K562 (cell line): ENCODE data around the gene GTF3C1. TPM values are rescaled to one million over a fixed set of nuclear protein-coding genes. Genes with fewer than 3 reads are reported as not detected.

ENCODE experiments used
- ATF1 ChIP-seq, 2 experiments: fragments of 450-650 bp in 1 of 2; IDR thresholded peaks; 2 replicates each; pipeline ENCODE4 v1.6.1; 2016; ENCODE audit warnings: missing compliant biosample characterization in 1 of 2, missing genetic modification characterization in 1 of 2
- BRF1 ChIP-seq: IDR thresholded peaks from 3 replicates; pipeline ENCODE4 v1.6.1; 2011; ENCODE audit warnings: borderline replicate concordance, mild to moderate bottlenecking; ENCODE audit not compliant: insufficient read length; ENCODE audit errors: extremely low read depth
- C11orf30 ChIP-seq: fragments of 450-650 bp; IDR thresholded peaks from 2 replicates; pipeline ENCODE4 v1.6.1; 2016; ENCODE audit warnings: low read depth, mild to moderate bottlenecking
- CHAMP1 ChIP-seq: fragments of 450-650 bp; IDR thresholded peaks from 2 replicates; pipeline ENCODE4 v1.6.1; 2016; ENCODE audit warnings: mild to moderate bottlenecking
- CREB1 ChIP-seq, 2 experiments: sonication (generic) in 1 of 2; formaldehyde crosslinking in 1 of 2; IDR thresholded peaks; 2 replicates each; pipeline versions ENCODE4 v1.6.1 to v1.8.0; 2012 to 2022; ENCODE audit warnings: inconsistent platforms in 1 of 2, mild to moderate bottlenecking in 1 of 2, missing genetic modification reagents in 1 of 2, moderate library complexity in 1 of 2
- DACH1 ChIP-seq: fragments of 450-650 bp; IDR thresholded peaks from 2 replicates; pipeline ENCODE4 v1.6.1; 2018; ENCODE audit not compliant: partially characterized antibody
- FOS ChIP-seq: IDR thresholded peaks from 3 replicates; pipeline ENCODE4 v1.6.1; 2011; ENCODE audit not compliant: insufficient read length; ENCODE audit errors: extremely low read depth
- GTF2E2 ChIP-seq: fragments of 200-800 bp; sonication (Bioruptor generic); IDR thresholded peaks from 2 replicates; pipeline ENCODE4 v1.6.1; 2016; ENCODE audit warnings: missing genetic modification characterization, missing compliant biosample characterization
- IRF1 ChIP-seq: sonication (generic); formaldehyde crosslinking; IDR thresholded peaks from 2 replicates; pipeline ENCODE4 v1.8.0; 2022; ENCODE audit warnings: missing genetic modification reagents, mild to moderate bottlenecking, borderline replicate concordance
- L3MBTL2 ChIP-seq: fragments of 450-650 bp; IDR thresholded peaks from 2 replicates; pipeline ENCODE4 v1.6.1; 2016; ENCODE audit warnings: mild to moderate bottlenecking, moderate library complexity
- MECOM ChIP-seq: fragments of 250-450 bp; sonication (Bioruptor Pico); IDR thresholded peaks from 2 replicates; pipeline ENCODE4 v1.8.0; 2022; ENCODE audit warnings: inconsistent platforms
- MEIS2 ChIP-seq: fragments of 450-650 bp; IDR thresholded peaks from 2 replicates; pipeline ENCODE4 v1.6.1; 2014; ENCODE audit warnings: mild to moderate bottlenecking; ENCODE audit not compliant: partially characterized antibody
- NFIX ChIP-seq: fragments of 250-450 bp; sonication (Bioruptor Pico); IDR thresholded peaks from 2 replicates; pipeline ENCODE4 v1.4.0; 2020; ENCODE audit warnings: low read depth, mild to moderate bottlenecking, moderate library complexity
- POLR2AphosphoS2 ChIP-seq: IDR thresholded peaks from 2 replicates; pipeline ENCODE4 v1.6.1; 2012; ENCODE audit warnings: low read length, improper control_type of control experiment
- RBM15 ChIP-seq: fragments of 200-400 bp; formaldehyde crosslinking; IDR thresholded peaks from 2 replicates; pipeline ENCODE4 v1.6.1; 2018; ENCODE audit warnings: mild to moderate bottlenecking, low read length, moderate library complexity; ENCODE audit not compliant: insufficient read depth
- RCOR1 ChIP-seq, 2 experiments: IDR thresholded peaks; 2 replicates each; pipeline ENCODE4 v1.6.1; 2012; ENCODE audit warnings: low read depth in 2 of 2, low read length in 2 of 2, borderline replicate concordance in 1 of 2, improper control_type of control experiment in 1 of 2
- SLC30A9 ChIP-seq: fragments of 250-450 bp; sonication (Bioruptor Pico); IDR thresholded peaks from 2 replicates; pipeline ENCODE4 v1.8.0; 2022; ENCODE audit warnings: mild to moderate bottlenecking, moderate library complexity
- SRSF3 ChIP-seq: fragments of 200-400 bp; formaldehyde crosslinking; IDR thresholded peaks from 2 replicates; pipeline ENCODE4 v1.6.1; 2016; ENCODE audit warnings: mild to moderate bottlenecking, low read length, moderate library complexity; ENCODE audit not compliant: insufficient read depth
- YBX1 ChIP-seq: fragments of 450-650 bp; IDR thresholded peaks from 2 replicates; pipeline ENCODE4 v1.7.1; 2016; ENCODE audit warnings: mild to moderate bottlenecking
- ZKSCAN8 ChIP-seq: fragments of 200-800 bp; sonication (Bioruptor generic); IDR thresholded peaks from 2 replicates; pipeline ENCODE4 v1.6.1; 2016; ENCODE audit warnings: missing genetic modification characterization, missing compliant biosample characterization
- ZNF124 ChIP-seq: sonication (generic); formaldehyde crosslinking; IDR thresholded peaks from 2 replicates; pipeline ENCODE4 v1.8.1; 2022; ENCODE audit warnings: missing genetic modification reagents
- ZNF217 ChIP-seq: sonication (generic); formaldehyde crosslinking; IDR thresholded peaks from 2 replicates; pipeline ENCODE4 v1.8.0; 2022; ENCODE audit warnings: mild to moderate bottlenecking, missing genetic modification reagents
- ZNF354B ChIP-seq: fragments of 250-450 bp; sonication (Bioruptor Pico); IDR thresholded peaks from 2 replicates; pipeline ENCODE4 v1.4.0; 2020
- ZNF668 ChIP-seq: fragments of 250-450 bp; sonication (Bioruptor Pico); IDR thresholded peaks from 2 replicates; pipeline ENCODE4 v1.8.0; 2022; ENCODE audit warnings: mild to moderate bottlenecking, inconsistent platforms
- ZNF699 ChIP-seq: fragments of 250-450 bp; sonication (Bioruptor Pico); IDR thresholded peaks from 2 replicates; pipeline ENCODE4 v1.8.0; 2021; ENCODE audit warnings: mild to moderate bottlenecking, moderate library complexity; ENCODE audit not compliant: insufficient replicate concordance
- polyA plus RNA-seq, 8 experiments: library from polyadenylated mRNA; depleted of rRNA in 4 of 8; stranded (reverse) in 5 of 8; unstranded in 3 of 8; fragments of >200 nt; fragmentation: Nextera tagmentation in 2 of 8; fragmentation: Illumina TruSeq in 1 of 8; extraction: Ambion mirVana in 2 of 8; extraction: Trizol in 1 of 8; gene quantifications; 2 replicates each; pipeline versions ENCODE4 v1.2.1 to v1.2.3, GENCODE V29; 2011 to 2014; ENCODE audit warnings: inconsistent platforms in 1 of 8, missing spikeins in 1 of 8
- total RNA-seq, 7 experiments: library from RNA; depleted of rRNA in 6 of 7; stranded (reverse); fragments of >200 nt in 6 of 7; fragmentation: Illumina TruSeq in 2 of 7; extraction: Trizol in 2 of 7; gene quantifications; 2 replicates each; pipeline versions ENCODE4 v1.2.1 to v1.2.3, GENCODE V29; 2011 to 2021; ENCODE audit warnings: low replicate concordance in 1 of 7
- TF ChIP-seq, protein P1 (sequence below), 2 experiments: fragments of 450-650 bp in 1 of 2; sonication (generic) in 1 of 2; formaldehyde crosslinking; conservative IDR thresholded peaks; 2 replicates each; pipeline versions ENCODE4 v1.4.0 to v1.8.1; 2020 to 2022; ENCODE audit warnings: mild to moderate bottlenecking in 1 of 2, missing genetic modification reagents in 1 of 2

GTF3C1 gene
- total and polyA plus RNA-seq, 9 of the 15 experiments (the other 6 are each of a cell fraction or from before 2014, with no cell fraction given), result 0.72 to 63.6 (median 30.9) TPM

GRCh38 chr16:27549746-27550581, at the start of gene GTF3C1, which contains the start of gene KATNIP (continued):
- TF ChIP-seq RBM15 (no peak), MECOM (CRISPR knock-in tag) (no peak), BRF1 (no peak), IRF1 (CRISPR knock-in tag) (no peak), CHAMP1 (no peak), ZNF354B (CRISPR knock-in tag) (no peak), MEIS2 (peak; percentile 98), ZNF124 (CRISPR knock-in tag) (no peak), C11orf30 (peak; percentile 57; the same call in 1 of the 2 replicates), YBX1 (no peak), RCOR1 (IDR thresholded peaks at IDR 0.05; ENCODE audit: borderline replicate concordance in 1 of 2, low read depth in 2 of 2, low read length in 2 of 2) (no peak), ZKSCAN8 (CRISPR knock-in tag) (no peak), DACH1 (no peak), SLC30A9 (no peak), L3MBTL2 (peak; percentile 31; the same call in 1 of the 2 replicates), NFIX (CRISPR knock-in tag) (no peak), SRSF3 (no peak), ATF1 (CRISPR knock-in tag; IDR thresholded peaks at IDR 0.05) (peak; percentile 53; the same call in 1 of the 2 replicates), ATF1 (tag; IDR thresholded peaks at IDR 0.05) (peak; percentile 99), ZNF699 (CRISPR knock-in tag) (no peak), POLR2AphosphoS2 (no peak), ZNF217 (no peak), FOS (peak; percentile 52), ZNF668 (no peak), GTF2E2 (0 out of 2 replicates have a peak, but pooled peaks have one; percentile 33), CREB1 (IDR thresholded peaks at IDR 0.05) (peak; percentile 85), CREB1 (CRISPR knock-in tag; IDR thresholded peaks at IDR 0.05) (peak; percentile 93)
- TF ChIP-seq, protein P1, sequence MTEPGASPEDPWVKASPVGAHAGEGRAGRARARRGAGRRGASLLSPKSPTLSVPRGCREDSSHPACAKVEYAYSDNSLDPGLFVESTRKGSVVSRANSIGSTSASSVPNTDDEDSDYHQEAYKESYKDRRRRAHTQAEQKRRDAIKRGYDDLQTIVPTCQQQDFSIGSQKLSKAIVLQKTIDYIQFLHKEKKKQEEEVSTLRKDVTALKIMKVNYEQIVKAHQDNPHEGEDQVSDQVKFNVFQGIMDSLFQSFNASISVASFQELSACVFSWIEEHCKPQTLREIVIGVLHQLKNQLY (CRISPR knock-in tag; conservative IDR thresholded peaks at IDR 0.05), result no peak
